Panc1 (cell line): ENCODE results near the gene NDN. TPM values are rescaled to one million over a fixed set of nuclear protein-coding genes. Genes with fewer than 3 reads are reported as not detected.

Experiments used
- ATAC-seq: fragments of 200-7000 bp; cut with Tn5 transposase; 2 replicates; pipeline ENCODE4 v1.9.1; 2020; ENCODE audit warnings: mild to moderate bottlenecking, moderate library complexity
- BruUV-seq: library from RNA; stranded (reverse); fragments of 400-500 nt; replicated peaks from 2 replicates; lab custom pipeline; 2021; lab: Mats Ljungman, UMichigan
- CTCF ChIA-PET: fragments of 300-600 bp; sonication (Branson Sonifier 250); formaldehyde crosslinking; loops from one replicate; lab custom pipeline; 2022; ENCODE audit warnings: antibody characterized with exemption; lab: Charles Lee
- POLR2A ChIA-PET: fragments of 300-600 bp; sonication (Branson Sonifier 250); formaldehyde crosslinking; loops from one replicate; lab custom pipeline; 2022; ENCODE audit warnings: antibody characterized with exemption; lab: Charles Lee
- DNase-seq: peaks from one replicate; pipeline ENCODE4 v3.0.0-alpha.2; 2010; ENCODE audit warnings: low read depth, low spot score
- H3K27ac ChIP-seq: 2 replicates; pipeline ENCODE4 v1.5.1; 2011; ENCODE audit warnings: mild to moderate bottlenecking, low read length, inconsistent platforms
- H3K27me3 ChIP-seq: fragments of 200-500 bp; sonication (Bioruptor generic); 2 replicates; pipeline ENCODE4 v1.6.0; 2014; ENCODE audit warnings: low read length, inconsistent platforms; ENCODE audit not compliant: control insufficient read depth, insufficient read depth
- H3K36me3 ChIP-seq: fragments of 200-500 bp; sonication (Bioruptor generic); 2 replicates; pipeline ENCODE4 v1.5.1; 2014; ENCODE audit warnings: inconsistent platforms, mild to moderate bottlenecking, low read length, moderate library complexity; ENCODE audit not compliant: control insufficient read depth, insufficient read depth
- H3K4me1 ChIP-seq: 2 replicates; pipeline ENCODE4 v1.5.1; 2011; ENCODE audit warnings: inconsistent platforms, mild to moderate bottlenecking, low read length, moderate library complexity; ENCODE audit not compliant: control insufficient read depth, insufficient read depth
- H3K4me3 ChIP-seq, 2 experiments: 2 replicates each; pipeline ENCODE4 v1.5.1; 2011 to 2012; ENCODE audit warnings: low read depth in 2 of 2, low read length in 2 of 2, mild to moderate bottlenecking in 2 of 2, inconsistent platforms in 1 of 2, moderate library complexity in 1 of 2
- H3K9me3 ChIP-seq: fragments of 200-500 bp; sonication (Bioruptor generic); 2 replicates; pipeline ENCODE4 v1.5.1; 2014; ENCODE audit warnings: low read depth, mild to moderate bottlenecking, inconsistent platforms, low read length, moderate library complexity; ENCODE audit not compliant: control insufficient read depth, insufficient read depth
- POLR2AphosphoS5 ChIP-seq: IDR thresholded peaks from 2 replicates; pipeline ENCODE4 v1.6.1; 2012; ENCODE audit warnings: mild to moderate bottlenecking, low read depth, low read length, moderate library complexity
- REST ChIP-seq, 2 experiments: IDR thresholded peaks; 2 replicates each; pipeline ENCODE4 v1.6.1; 2011 to 2012; ENCODE audit warnings: low read depth in 2 of 2, control low read depth in 1 of 2, low read length in 1 of 2, mild to moderate bottlenecking in 1 of 2, moderate library complexity in 1 of 2; ENCODE audit not compliant: insufficient read depth in 1 of 2
- SIN3A ChIP-seq: IDR thresholded peaks from 2 replicates; pipeline ENCODE4 v1.6.1; 2012; ENCODE audit warnings: low read depth, mild to moderate bottlenecking, low read length, moderate library complexity, borderline replicate concordance; ENCODE audit not compliant: insufficient read depth
- TCF7L2 ChIP-seq: IDR thresholded peaks from 2 replicates; pipeline ENCODE4 v1.6.1; 2011; ENCODE audit warnings: mild to moderate bottlenecking, low read depth, low read length, inconsistent platforms
- in situ Hi-C: cut with HindIII; loops from 2 replicates; pipeline ENCODE4 v1.10.0; 2016; ENCODE audit warnings: low sequenced_read_pairs, low pct_unique_long_range_greater_than_20kb
- intact Hi-C: fragments of 100-400 bp; cut with micrococcal nuclease; formaldehyde crosslinking; loops from one replicate; pipeline ENCODE4 v1.10.0; 2022; ENCODE audit not compliant: unreplicated experiment
- total RNA-seq: library from RNA; stranded (reverse); gene quantifications from one replicate; pipeline ENCODE4 v1.2.1, GENCODE V29; 2021; ENCODE audit not compliant: unreplicated experiment
- TF ChIP-seq, protein P1 (sequence below): fragments of 450-650 bp; IDR thresholded peaks from 2 replicates; pipeline ENCODE4 v1.5.1; 2017; ENCODE audit warnings: mild to moderate bottlenecking

NDN gene
- total RNA-seq, 1 experiment from 2014 or later = not detected

DNA sequence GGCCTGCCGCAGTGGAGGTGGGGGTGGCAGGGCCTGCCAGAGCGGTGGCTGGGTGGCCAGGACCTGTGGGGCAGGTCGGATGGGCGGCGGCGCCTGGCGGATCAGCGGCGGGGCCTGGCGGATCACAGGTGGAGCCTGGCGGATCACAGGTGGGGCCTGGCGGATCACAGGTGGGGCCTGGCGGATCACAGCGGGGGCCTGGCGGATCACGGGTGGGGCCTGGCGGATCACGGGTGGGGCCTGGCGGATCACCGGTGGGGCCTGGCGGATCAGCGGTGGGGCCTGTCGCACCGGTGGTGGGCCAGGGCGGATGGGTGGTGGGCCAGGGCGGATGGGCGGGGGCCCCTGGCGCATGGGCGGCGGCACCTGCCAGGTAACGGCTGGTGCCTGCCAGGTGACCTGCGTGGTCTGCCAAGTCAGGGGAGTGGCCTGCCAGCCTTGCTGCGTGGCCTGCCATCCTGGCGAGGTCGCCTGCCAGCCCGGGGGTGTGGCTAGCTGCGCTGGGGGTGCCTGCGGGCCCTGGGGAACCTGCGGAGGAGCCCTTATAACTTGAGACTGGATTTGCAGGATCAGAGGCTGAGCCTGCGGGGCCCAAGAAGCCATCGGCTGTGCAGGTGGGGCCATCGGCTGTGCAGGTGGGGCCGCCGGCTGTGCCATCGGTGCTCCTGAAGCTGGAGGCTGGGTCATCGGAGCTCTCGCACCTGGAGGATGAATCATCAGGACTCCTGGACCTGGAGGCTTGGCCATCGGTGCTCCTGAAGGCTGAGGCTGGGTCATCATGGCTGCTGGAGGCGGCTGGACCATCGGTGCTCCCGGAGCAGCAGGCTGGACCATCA lies 40.7 kb downstream of the NDN start:
- intact Hi-C loops = loop anchor here (5.0 kb wide), 1 partner anchor 211 kb away; no protein-coding TSS in a partner anchor
- DNase-seq (no peak), ATAC-seq (no peak)
- ChIA-PET POLR2A (no interaction called here), CTCF (no interaction called here)
- TF ChIP-seq REST (IDR thresholded peaks at IDR 0.05; ENCODE audit: insufficient read depth in 1 of 2, low read depth in 2 of 2, low read length in 1 of 2) = no peak
- TF ChIP-seq, protein P1, sequence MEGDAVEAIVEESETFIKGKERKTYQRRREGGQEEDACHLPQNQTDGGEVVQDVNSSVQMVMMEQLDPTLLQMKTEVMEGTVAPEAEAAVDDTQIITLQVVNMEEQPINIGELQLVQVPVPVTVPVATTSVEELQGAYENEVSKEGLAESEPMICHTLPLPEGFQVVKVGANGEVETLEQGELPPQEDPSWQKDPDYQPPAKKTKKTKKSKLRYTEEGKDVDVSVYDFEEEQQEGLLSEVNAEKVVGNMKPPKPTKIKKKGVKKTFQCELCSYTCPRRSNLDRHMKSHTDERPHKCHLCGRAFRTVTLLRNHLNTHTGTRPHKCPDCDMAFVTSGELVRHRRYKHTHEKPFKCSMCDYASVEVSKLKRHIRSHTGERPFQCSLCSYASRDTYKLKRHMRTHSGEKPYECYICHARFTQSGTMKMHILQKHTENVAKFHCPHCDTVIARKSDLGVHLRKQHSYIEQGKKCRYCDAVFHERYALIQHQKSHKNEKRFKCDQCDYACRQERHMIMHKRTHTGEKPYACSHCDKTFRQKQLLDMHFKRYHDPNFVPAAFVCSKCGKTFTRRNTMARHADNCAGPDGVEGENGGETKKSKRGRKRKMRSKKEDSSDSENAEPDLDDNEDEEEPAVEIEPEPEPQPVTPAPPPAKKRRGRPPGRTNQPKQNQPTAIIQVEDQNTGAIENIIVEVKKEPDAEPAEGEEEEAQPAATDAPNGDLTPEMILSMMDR = no peak
- TF ChIP-seq SIN3A = no peak
- TF ChIP-seq POLR2AphosphoS5 = no peak
- TF ChIP-seq TCF7L2 = no peak
- no peaks in the 10 kb centered on the region for H3K4me1 ChIP-seq
- no peak overlapping the region for H3K27ac ChIP-seq
- BruUV-seq = no TSS peak
- in situ Hi-C loops = no loop called here
- no peak overlapping the region for H3K4me3 ChIP-seq
- no peaks in the 10 kb centered on the region for H3K36me3 ChIP-seq
- peaks cover 10% of the 10 kb centered on the region for H3K27me3 ChIP-seq
- H3K9me3 ChIP-seq = no peaks in the 10 kb centered on the region

- TF ChIP-seq TCF7L2 = no peak
- TF ChIP-seq SIN3A = no peak
- TF ChIP-seq, protein P1 = peak; percentile 35
- no peak for TF ChIP-seq POLR2AphosphoS5
- Histone ChIP-seq H3K27me3 (peaks cover 6% of the 10 kb centered on the region), H3K4me1 (no peaks in the 10 kb centered on the region), H3K27ac (no peak overlapping the region), H3K4me3 (no peak overlapping the region), H3K9me3 (no peaks in the 10 kb centered on the region), H3K36me3 (no peaks in the 10 kb centered on the region)
- no TSS peak for BruUV-seq
- CTCF ChIA-PET = interaction anchor here (1.2 kb wide), 1 partner anchor 221 kb away, joined by 4 read pairs; no protein-coding TSS in a partner anchor
- ATAC-seq (no peak), DNase-seq (no peak)
- POLR2A ChIA-PET = no interaction called here
- intact Hi-C loops = loop anchor here (5.0 kb wide), 1 partner anchor 212 kb away; no protein-coding TSS in a partner anchor
- in situ Hi-C loops = no loop called here
Observed at GRCh38 chr15:23645371-23646164, 41.5 kb downstream of the NDN start.
